AML-193 (cell line): ENCODE measurements around the gene LIME1.
"Not testable (repeated sequence)": the region's sequence is repeated elsewhere in the genome, so short reads cannot be mapped to it uniquely, and the experiment has no call there.

ENCODE experiments used
- DNase-seq, 2 experiments: peaks; one replicate each; lab custom pipeline; 2025; lab: John Stamatoyannopoulos, UW

The LIME1 gene

GRCh38 chr20:63773571-63774241 is 37.2 kb downstream of the LIME1 start:
- no peak for DNase-seq

- no peak for DNase-seq
Observed at GRCh38 chr20:63774306-63774705, 37.8 kb downstream of the LIME1 start.

- no peak for DNase-seq
Observed at GRCh38 chr20:63775096-63775978, 38.9 kb downstream of the LIME1 start.

- DNase-seq = not testable (repeated sequence)
Observed at GRCh38 chr20:63776875-63777274, 40.4 kb downstream of the LIME1 start.

- no peak for DNase-seq
Observed at GRCh38 chr20:63777614-63778013, 41.1 kb downstream of the LIME1 start.

GRCh38 chr20:63778034-63778752 is 41.7 kb downstream of the LIME1 start:
- DNase-seq = no peak

- DNase-seq = no peak
Observed at GRCh38 chr20:63778857-63779256, 42.4 kb downstream of the LIME1 start.

GRCh38 chr20:63781181-63781580 is 44.7 kb downstream of the LIME1 start:
- DNase-seq = no peak

GRCh38 chr20:63782051-63782471 is 45.6 kb downstream of the LIME1 start:
- DNase-seq = peak in 1 of 2 experiments; percentile 20

GRCh38 chr20:63782521-63782971 is 46.1 kb downstream of the LIME1 start:
- no peak for DNase-seq

GRCh38 chr20:63783970-63784369 is 47.5 kb downstream of the LIME1 start:
- no peak for DNase-seq

- DNase-seq = no peak
Observed at GRCh38 chr20:63785691-63786131, 49.2 kb downstream of the LIME1 start.

- no peak for DNase-seq
Observed at GRCh38 chr20:63787302-63787701, 50.8 kb downstream of the LIME1 start.

- no peak for DNase-seq
Observed at GRCh38 chr20:63787749-63788148, 51.3 kb downstream of the LIME1 start.
